ENCODE results near the gene FAM163B. TPM values are rescaled to one million over a fixed set of nuclear protein-coding genes. Genes with fewer than 3 reads are reported as not detected.

The FAM163B gene
- total RNA-seq, 1 donor from 2014 or later = not detected

DNA sequence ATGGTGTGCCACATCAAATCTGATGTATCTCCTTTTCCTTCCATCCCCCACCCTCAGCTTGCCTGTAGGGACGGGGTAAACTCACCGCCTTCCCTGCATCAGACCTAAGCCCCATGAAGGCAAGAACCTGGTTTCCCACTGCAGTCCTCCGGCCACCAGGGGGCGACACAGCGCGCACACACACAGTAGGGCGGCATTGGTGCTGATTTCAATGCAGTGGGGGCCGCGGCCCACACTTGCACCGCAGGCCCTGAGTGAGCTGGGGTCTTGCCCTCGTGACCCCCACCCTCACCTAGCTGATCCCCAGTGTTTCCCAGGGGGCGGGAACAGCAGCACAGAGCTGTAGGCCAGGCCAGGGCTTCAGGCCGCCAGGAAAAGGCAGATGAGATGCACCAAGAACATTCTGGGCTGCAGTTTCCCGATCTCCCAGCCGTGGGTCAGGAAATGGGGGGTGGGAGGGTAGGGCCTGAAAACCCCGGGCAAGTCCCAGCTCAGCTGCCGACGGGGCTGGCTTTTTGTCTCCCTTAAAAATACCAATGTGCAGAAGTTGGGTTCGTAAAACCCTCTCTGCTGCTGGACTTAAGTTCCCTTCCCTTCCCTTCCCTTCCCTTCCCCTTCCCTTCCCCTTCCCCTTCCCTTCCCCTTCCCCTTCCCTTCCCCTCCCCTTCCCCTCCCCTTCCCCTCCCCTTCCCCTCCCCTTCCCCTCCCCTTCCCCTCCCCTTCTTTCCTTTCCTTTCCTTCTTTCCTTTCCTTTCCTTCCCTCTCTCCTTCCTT, 19.5 kb downstream of the FAM163B start:
- intact Hi-C loops (cut with micrococcal nuclease) = loop anchor here (2.0 to 5.0 kb wide), 2 partner anchors 153 to 405 kb away; no protein-coding TSS in a partner anchor
- ChIA-PET CTCF (interaction anchor here (0.8 kb wide), 1 partner anchor 154 kb away, joined by 3 read pairs; no protein-coding TSS in a partner anchor), POLR2A (no interaction called here)
- ATAC-seq (ENCODE audit: low read depth) (no peak), DNase-seq (no peak)
- H3K9me3 Mint-ChIP-seq = peaks cover 3% of the 10 kb centered on the region
- H3K27ac Mint-ChIP-seq = no peak overlapping the region
- H3K27me3 Mint-ChIP-seq = peaks cover 9% of the 10 kb centered on the region
- H3K4me3 Mint-ChIP-seq = no peak overlapping the region
- TF ChIP-seq CTCF (IDR thresholded peaks at IDR 0.05) = no peak
- H3K36me3 Mint-ChIP-seq (ENCODE audit: low read depth) = no peaks in the 10 kb centered on the region
- peaks cover 16% of the 10 kb centered on the region for H3K4me1 Mint-ChIP-seq

GRCh38 chr9:133587466-133587865, 21.7 kb downstream of the FAM163B start:
- intact Hi-C loops (cut with micrococcal nuclease) = loop anchor here (5.0 kb wide), 1 partner anchor 155 kb away; no protein-coding TSS in a partner anchor
- no peaks in the 10 kb centered on the region for H3K36me3 Mint-ChIP-seq (ENCODE audit: low read depth)
- H3K27me3 Mint-ChIP-seq = peaks cover 23% of the 10 kb centered on the region
- DNase-seq = no peak
- H3K4me3 Mint-ChIP-seq = no peak overlapping the region
- TF ChIP-seq CTCF (IDR thresholded peaks at IDR 0.05) = no peak
- CTCF ChIA-PET = no interaction called here
- ATAC-seq (ENCODE audit: low read depth) = no peak
- H3K4me1 Mint-ChIP-seq = peaks cover 21% of the 10 kb centered on the region
- POLR2A ChIA-PET = no interaction called here
- no peak overlapping the region for H3K27ac Mint-ChIP-seq
- H3K9me3 Mint-ChIP-seq = peaks cover 3% of the 10 kb centered on the region

DNA sequence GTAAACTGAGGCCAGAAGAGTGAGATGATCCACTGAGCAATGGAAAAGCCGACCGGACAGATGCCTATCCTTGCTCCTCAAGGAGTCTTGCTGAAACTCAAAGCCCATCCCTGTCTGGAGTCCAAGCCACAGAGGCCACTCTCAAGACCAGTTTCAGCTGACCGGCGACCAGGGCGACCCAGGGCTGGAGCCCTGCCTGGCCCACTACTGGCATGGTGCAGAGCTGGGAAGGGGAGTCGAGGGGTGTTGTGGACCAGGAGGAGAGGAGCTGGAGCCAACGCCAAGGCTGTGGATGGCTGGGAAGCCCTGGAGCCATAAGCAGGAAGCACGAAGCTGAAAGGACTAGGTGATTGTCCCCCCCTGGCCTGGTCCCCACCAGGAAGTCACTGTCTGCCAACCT, 22.1 kb downstream of the FAM163B start:
- intact Hi-C loops (cut with micrococcal nuclease) = loop anchor here (5.0 kb wide), 1 partner anchor 155 kb away; no protein-coding TSS in a partner anchor
- POLR2A ChIA-PET = no interaction called here
- Mint-ChIP-seq H3K36me3 (ENCODE audit: low read depth) (no peaks in the 10 kb centered on the region), H3K4me3 (no peak overlapping the region), H3K9me3 (peaks cover 3% of the 10 kb centered on the region), H3K4me1 (peaks cover 21% of the 10 kb centered on the region), H3K27me3 (peaks cover 27% of the 10 kb centered on the region), H3K27ac (no peak overlapping the region)
- ATAC-seq (ENCODE audit: low read depth) (no peak), DNase-seq (no peak)
- CTCF ChIA-PET = no interaction called here
- TF ChIP-seq CTCF (IDR thresholded peaks at IDR 0.05) = no peak

GRCh38 chr9:133585481-133586351, 23.5 kb downstream of the FAM163B start:
- ATAC-seq (ENCODE audit: low read depth) (peak; percentile 41), DNase-seq (no peak)
- Mint-ChIP-seq H3K27ac (no peak overlapping the region), H3K4me1 (peaks cover 21% of the 10 kb centered on the region), H3K4me3 (peak overlapping the region; percentile 49), H3K9me3 (peaks cover 3% of the 10 kb centered on the region), H3K36me3 (ENCODE audit: low read depth) (no peaks in the 10 kb centered on the region), H3K27me3 (peaks cover 40% of the 10 kb centered on the region)
- intact Hi-C loops (cut with micrococcal nuclease) = loop anchor here (5.0 kb wide), 1 partner anchor 157 kb away; no protein-coding TSS in a partner anchor
- no peak for TF ChIP-seq CTCF (IDR thresholded peaks at IDR 0.05)
- ChIA-PET CTCF (no interaction called here), POLR2A (no interaction called here)

All from activated B cell treated with CpG ODN at 0.5 μM for 24 hours (primary cell).